Urothelium cell line (cell line): Measurements from ENCODE around the gene C2CD3.
"Not testable (repeated sequence)": the region's sequence is repeated elsewhere in the genome, so short reads cannot be mapped to it uniquely, and the experiment has no call there.

Experiments used
- DNase-seq: peaks from one replicate; pipeline ENCODE4 v3.0.0; 2011; ENCODE audit warnings: low spot score, mixed read lengths
- FAIRE-seq: peaks from 2 replicates; lab custom pipeline; 2011; peaks lifted over from hg19 to GRCh38; lab: Jason Lieb, UNC

The C2CD3 gene

GRCh38 chr11:74123008-74123448 lies 47.8 kb downstream of the C2CD3 start:
- DNase-seq (no peak), FAIRE-seq (no peak)

GRCh38 chr11:74121804-74122203 lies 49.0 kb downstream of the C2CD3 start:
- FAIRE-seq (no peak), DNase-seq (no peak)

- DNase-seq, FAIRE-seq: not testable (repeated sequence)
These were observed 50.4 kb downstream of the C2CD3 start for GRCh38 chr11:74120260-74121035.

- FAIRE-seq, result no peak
These were observed 54.1 kb downstream of the C2CD3 start for GRCh38 chr11:74116719-74117118.

GRCh38 chr11:74112877-74113276 lies 57.9 kb downstream of the C2CD3 start:
- no peak for FAIRE-seq
- DNase-seq, result no peak

More at GRCh38 chr11:74116719-74117118, 54.1 kb downstream of the C2CD3 start:
- DNase-seq, result no peak

GRCh38 chr11:74106124-74106523 lies 64.7 kb downstream of the C2CD3 start:
- no peak for FAIRE-seq
- DNase-seq, result no peak

- DNase-seq, result no peak
- FAIRE-seq, result no peak
These were observed 68.5 kb downstream of the C2CD3 start for GRCh38 chr11:74102321-74102720.

- no peak for DNase-seq
- no peak for FAIRE-seq
These were observed 70.1 kb downstream of the C2CD3 start for GRCh38 chr11:74100735-74101134.

- DNase-seq, result no peak
- FAIRE-seq, result no peak
These were observed 70.6 kb downstream of the C2CD3 start for GRCh38 chr11:74100231-74100630.

- no peak for FAIRE-seq
- DNase-seq, result no peak
These were observed 73.0 kb downstream of the C2CD3 start for GRCh38 chr11:74097686-74098237.

- FAIRE-seq, result no peak
- no peak for DNase-seq
These were observed 76.4 kb downstream of the C2CD3 start for GRCh38 chr11:74094393-74094792.

- FAIRE-seq (no peak), DNase-seq (no peak)
These were observed 78.4 kb downstream of the C2CD3 start for GRCh38 chr11:74092425-74092824.

GRCh38 chr11:74091549-74091948 lies 79.3 kb downstream of the C2CD3 start:
- no peak for FAIRE-seq
- no peak for DNase-seq

GRCh38 chr11:74090701-74091100 lies 80.1 kb downstream of the C2CD3 start:
- no peak for DNase-seq
- no peak for FAIRE-seq

GRCh38 chr11:74086242-74086884 lies 84.4 kb downstream of the C2CD3 start:
- no peak for DNase-seq
- FAIRE-seq, result no peak

GRCh38 chr11:74085542-74085892 lies 85.3 kb downstream of the C2CD3 start:
- FAIRE-seq, result no peak
- DNase-seq, result no peak

GRCh38 chr11:74084796-74085541 lies 85.8 kb downstream of the C2CD3 start:
- FAIRE-seq (no peak), DNase-seq (no peak)

GRCh38 chr11:74083927-74084326 lies 86.9 kb downstream of the C2CD3 start:
- not testable (repeated sequence) for DNase-seq, FAIRE-seq

- FAIRE-seq, result no peak
- no peak for DNase-seq
These were observed 89.4 kb downstream of the C2CD3 start for GRCh38 chr11:74081428-74081827.

GRCh38 chr11:74077193-74077592 lies 93.6 kb downstream of the C2CD3 start:
- no peak for DNase-seq
- no peak for FAIRE-seq

GRCh38 chr11:74072721-74073120 lies 98.1 kb downstream of the C2CD3 start:
- FAIRE-seq (no peak), DNase-seq (no peak)
